GM12873 (cell line): Measurements from ENCODE around the gene HDLBP.

Experiments used
- TF ChIP-seq, protein P1 (sequence below): IDR thresholded peaks from 2 replicates; pipeline ENCODE4 v1.5.1; 2012; ENCODE audit warnings: low read depth, mild to moderate bottlenecking, moderate library complexity, low read length, control low read depth; ENCODE audit not compliant: insufficient read depth; ENCODE audit errors: missing control alignments

The HDLBP gene

DNA sequence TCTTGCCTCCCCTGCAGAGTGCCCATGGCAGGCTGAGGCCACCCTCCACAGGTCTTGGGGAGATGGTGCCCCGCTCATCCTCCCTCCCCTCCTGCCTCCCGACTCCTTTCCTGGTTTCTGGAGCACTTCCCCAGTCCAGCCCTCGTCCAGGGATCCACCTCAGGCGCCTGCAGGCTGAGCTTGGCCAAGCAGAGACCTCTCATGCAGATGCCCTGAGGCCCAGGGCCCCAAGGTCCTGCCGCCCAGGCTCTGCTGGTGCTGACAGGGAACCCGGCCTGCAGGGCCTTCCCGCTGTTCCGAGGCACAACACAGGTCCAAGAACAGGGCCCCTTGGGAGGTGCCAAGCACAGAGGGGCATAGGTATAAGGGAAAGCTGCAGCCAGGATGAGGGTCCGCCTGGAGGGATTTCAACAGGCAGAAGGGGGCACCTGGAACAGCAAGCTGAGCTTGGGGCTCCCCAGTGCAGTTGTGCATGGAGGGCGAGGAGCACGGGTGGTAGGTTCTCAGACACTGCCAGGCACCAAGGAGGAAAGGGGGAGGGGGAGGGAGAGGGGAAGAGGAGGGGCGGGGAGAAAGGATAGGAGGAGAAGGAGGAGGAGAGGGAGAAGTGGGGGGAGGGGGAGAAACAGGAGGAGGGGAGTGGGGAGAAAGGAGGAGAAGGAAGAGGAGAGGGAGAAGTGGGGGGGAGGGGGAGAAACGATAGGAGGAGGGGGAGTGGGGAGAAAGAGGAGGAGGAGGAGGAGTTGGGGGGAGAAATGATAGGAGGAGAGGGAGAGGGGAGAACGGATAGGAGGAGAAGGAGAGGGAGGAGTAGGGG is 128.2 kb downstream of the HDLBP start:
- TF ChIP-seq, protein P1, sequence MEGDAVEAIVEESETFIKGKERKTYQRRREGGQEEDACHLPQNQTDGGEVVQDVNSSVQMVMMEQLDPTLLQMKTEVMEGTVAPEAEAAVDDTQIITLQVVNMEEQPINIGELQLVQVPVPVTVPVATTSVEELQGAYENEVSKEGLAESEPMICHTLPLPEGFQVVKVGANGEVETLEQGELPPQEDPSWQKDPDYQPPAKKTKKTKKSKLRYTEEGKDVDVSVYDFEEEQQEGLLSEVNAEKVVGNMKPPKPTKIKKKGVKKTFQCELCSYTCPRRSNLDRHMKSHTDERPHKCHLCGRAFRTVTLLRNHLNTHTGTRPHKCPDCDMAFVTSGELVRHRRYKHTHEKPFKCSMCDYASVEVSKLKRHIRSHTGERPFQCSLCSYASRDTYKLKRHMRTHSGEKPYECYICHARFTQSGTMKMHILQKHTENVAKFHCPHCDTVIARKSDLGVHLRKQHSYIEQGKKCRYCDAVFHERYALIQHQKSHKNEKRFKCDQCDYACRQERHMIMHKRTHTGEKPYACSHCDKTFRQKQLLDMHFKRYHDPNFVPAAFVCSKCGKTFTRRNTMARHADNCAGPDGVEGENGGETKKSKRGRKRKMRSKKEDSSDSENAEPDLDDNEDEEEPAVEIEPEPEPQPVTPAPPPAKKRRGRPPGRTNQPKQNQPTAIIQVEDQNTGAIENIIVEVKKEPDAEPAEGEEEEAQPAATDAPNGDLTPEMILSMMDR = no peak

DNA sequence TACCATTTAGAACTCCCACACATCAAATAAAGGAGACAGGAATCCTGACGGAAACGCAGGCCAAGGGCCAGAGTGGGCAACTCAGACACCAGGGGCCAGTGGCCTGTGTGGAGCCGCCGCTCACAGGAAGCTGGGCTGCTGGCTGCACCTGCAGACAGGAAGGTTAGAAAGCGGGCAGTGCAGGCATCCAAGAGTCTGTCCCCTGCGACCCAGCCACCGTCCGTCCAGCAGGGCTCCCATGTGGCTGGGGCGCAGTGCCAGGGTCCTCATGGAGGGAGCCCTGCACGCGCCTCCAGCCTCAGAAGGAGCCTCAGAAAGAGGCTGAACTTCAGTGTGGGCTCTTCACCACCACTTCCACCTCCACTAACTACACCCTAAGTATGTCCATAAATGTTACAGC is 129.5 kb downstream of the HDLBP start:
- TF ChIP-seq, protein P1 = no peak

DNA sequence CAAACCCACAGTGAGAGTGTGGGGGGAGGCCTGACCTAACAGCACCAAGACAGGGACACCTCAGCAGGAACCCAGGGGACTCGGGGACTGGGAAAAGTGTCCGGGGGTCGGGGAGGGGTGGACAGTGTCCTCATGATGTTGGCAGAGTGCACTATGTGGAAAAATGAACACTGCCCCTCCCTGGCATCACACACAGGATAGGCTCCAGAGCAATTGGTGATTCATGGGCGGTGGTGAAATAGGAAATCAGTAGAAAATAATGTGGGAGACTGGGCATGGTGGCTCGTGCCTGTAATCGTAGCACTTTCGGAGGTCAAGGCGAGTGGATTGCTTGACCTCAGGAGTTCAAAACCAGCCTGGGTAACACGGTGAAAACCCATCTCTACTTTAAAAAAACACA is 130.6 kb downstream of the HDLBP start:
- TF ChIP-seq, protein P1 = no peak

DNA sequence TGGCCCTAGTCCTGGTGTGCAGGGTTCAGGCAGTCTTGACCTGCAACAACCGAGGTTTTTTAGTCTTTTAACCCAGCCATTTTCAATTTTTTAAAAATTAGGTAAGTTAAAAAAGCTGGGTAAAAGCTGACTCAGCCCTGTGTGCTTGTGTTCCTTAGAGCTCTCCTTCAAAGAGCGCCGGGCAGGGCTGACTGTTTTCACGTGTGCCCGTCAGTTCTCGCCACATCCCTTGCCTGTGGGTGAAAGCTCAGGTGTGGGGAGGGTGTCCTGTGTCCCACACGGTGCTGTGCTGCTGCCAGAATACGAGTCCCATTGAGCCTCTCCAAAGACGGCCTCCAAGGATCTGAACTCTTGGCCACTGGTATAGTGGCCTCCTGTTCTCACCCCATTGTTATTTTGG is 132.3 kb downstream of the HDLBP start:
- TF ChIP-seq, protein P1 = no peak

DNA sequence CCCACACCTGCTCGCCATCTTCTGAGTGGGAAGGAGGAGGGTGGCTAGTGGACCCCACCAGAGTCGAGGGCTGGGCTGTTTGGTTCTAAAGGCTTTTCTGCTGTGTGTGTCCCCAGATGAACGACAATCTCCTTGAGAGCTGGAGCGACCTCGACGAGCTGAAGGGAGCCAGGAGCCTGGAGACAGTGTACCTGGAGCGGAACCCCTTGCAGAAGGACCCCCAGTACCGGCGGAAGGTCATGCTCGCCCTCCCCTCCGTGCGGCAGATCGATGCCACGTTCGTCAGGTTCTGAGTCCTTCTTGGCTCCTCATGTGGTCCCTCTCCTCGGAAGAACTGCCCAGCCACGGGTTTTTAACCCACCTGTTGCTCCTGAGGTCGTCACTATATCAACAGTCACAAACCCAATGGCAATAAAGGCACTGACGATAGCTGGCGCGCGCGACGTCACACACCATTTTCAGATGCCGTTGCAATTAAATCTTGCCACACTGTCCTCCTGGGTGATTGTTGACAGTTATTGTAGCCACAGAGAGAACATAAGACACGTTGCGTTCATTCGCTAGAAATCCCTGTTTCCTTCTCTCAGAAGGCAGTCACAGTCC is 132.8 kb downstream of the HDLBP start:
- TF ChIP-seq, protein P1 = no peak

DNA sequence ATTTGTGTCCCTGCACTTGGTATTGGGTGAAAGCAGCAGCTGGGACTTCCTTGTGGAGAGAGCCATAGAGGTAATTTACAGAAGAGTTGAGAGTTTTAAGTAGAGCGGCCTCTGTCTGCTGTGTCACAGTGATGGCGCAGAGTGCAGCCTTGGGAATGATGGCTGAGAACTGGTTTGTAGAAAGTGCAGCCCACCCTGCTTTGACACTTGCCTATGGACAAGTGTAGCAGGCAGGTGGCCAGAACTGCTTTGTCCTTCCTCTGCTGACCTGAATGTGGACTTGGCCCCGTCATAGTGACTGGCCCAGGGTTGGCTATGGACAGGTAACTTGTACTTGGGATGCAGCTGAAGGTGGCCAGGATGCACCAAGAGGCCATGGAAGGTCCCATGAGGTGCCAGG is 133.3 kb downstream of the HDLBP start:
- TF ChIP-seq, protein P1 = no peak

DNA sequence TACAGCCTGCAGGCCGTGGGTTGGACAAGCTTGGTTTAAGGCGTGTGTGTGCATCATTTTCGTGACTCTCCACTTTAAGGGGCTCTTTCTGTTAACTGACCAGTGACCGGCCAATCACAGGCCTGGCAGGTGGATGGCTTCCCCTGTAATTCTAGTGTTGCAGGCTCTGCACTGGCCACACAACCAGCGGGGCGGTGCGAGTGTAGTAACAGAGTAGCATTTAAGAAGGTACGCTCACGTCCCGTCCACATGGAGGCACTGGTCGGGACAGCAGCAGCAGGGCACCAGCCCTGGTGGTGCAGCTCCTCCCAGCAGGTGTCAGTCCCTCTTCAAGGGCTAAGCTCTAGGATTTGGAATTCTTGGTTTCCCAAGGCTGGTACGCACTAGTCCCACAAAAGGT is 135.0 kb downstream of the HDLBP start:
- TF ChIP-seq, protein P1 = no peak
